Cardiac fibroblast (primary cell): ENCODE measurements around the gene NCAPG.
"Not testable (repeated sequence)": the region's sequence is repeated elsewhere in the genome, so short reads cannot be mapped to it uniquely, and the experiment has no call there.

ENCODE experiments used
- DNase-seq, 2 donors: peaks; one replicate each; pipeline versions ENCODE4 v3.0.0 to v3.0.0-alpha.2; 2010; ENCODE audit warnings: low read depth in 2 of 2
- H3K4me3 ChIP-seq, 2 donors: replicated peaks in 1 of 2; 1 replicate in 1 of 2; 2 replicates in 1 of 2; pipeline ENCODE4 v1.5.1; 2011; ENCODE audit warnings: low read depth in 2 of 2, low read length in 2 of 2, mild to moderate bottlenecking in 2 of 2, moderate library complexity in 1 of 2
- TF ChIP-seq, protein P1 (sequence below): IDR thresholded peaks from one replicate; pipeline ENCODE4 v1.5.1; 2011; ENCODE audit warnings: low read depth, mild to moderate bottlenecking, low read length, inconsistent platforms

The NCAPG gene

DNA sequence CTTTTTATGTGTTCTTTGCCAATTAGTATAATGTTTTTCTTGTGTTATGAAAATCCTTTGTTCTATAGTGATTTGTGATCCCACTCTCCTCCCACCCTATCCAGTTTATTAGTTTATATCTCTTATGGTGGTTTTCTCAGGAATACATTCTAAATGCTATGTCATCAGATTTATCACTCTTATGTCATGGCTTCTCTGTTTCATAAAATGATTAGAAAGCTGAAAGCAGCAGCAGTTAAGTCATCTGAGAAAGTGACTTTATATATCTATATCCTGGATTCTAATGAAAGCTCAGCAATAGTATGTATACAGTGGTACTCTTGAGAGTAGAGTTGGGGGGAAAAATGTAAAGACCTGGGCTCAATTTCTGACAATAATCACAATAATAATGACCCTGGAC is 41.2 kb downstream of the NCAPG start:
- no peak overlapping the region for H3K4me3 ChIP-seq
- no peak for DNase-seq
- TF ChIP-seq, protein P1, sequence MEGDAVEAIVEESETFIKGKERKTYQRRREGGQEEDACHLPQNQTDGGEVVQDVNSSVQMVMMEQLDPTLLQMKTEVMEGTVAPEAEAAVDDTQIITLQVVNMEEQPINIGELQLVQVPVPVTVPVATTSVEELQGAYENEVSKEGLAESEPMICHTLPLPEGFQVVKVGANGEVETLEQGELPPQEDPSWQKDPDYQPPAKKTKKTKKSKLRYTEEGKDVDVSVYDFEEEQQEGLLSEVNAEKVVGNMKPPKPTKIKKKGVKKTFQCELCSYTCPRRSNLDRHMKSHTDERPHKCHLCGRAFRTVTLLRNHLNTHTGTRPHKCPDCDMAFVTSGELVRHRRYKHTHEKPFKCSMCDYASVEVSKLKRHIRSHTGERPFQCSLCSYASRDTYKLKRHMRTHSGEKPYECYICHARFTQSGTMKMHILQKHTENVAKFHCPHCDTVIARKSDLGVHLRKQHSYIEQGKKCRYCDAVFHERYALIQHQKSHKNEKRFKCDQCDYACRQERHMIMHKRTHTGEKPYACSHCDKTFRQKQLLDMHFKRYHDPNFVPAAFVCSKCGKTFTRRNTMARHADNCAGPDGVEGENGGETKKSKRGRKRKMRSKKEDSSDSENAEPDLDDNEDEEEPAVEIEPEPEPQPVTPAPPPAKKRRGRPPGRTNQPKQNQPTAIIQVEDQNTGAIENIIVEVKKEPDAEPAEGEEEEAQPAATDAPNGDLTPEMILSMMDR = no peak

DNA sequence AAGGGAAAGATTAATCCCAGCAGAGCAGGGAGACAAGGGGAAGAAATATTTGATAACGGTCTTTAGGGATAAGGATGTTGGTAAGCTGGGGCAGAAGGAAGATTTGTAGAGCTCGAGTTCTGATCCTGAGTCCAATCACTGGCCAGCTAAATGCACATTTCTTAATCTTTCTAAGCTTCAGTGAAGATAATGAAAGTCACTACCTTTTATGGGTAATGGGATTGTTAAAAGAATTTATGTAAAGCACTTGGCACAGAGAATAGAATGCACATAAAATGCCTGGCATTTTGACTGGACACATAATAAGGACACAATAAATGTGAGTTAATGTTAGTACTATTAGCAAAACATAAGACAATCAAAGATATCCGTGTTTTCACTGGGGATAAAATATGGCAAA is 43.3 kb downstream of the NCAPG start:
- no peak overlapping the region for H3K4me3 ChIP-seq
- no peak for DNase-seq
- TF ChIP-seq, protein P1 = no peak

DNA sequence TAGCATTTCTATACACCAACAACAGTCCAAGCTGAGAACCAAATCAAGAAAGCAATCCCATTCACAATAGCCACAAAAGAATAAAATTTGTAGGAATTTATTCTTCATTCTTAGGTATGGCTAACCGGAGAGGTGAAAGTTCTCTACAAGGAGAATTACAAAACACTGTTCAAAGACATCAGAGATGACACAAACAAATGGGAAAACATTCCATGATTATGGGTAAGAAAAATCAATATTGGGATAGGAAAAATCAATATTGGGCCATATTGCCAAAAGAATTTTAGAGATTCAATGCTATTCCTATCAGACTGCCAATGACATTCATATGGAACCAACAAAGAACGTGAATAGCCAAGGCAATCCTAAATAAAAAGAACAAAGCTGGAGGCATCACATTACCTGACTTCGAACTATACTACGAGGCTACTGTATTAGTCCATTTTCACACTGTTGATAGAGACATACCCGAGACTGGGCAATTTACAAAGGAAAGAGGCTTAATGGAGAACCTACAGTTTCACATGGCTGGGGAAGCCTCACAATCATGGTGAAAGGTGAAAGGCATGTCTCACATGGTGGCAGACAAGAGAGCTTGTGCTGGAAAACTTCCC is 49.1 kb downstream of the NCAPG start:
- H3K4me3 ChIP-seq = no peak overlapping the region
- DNase-seq = no peak
- TF ChIP-seq, protein P1 = no peak

DNA sequence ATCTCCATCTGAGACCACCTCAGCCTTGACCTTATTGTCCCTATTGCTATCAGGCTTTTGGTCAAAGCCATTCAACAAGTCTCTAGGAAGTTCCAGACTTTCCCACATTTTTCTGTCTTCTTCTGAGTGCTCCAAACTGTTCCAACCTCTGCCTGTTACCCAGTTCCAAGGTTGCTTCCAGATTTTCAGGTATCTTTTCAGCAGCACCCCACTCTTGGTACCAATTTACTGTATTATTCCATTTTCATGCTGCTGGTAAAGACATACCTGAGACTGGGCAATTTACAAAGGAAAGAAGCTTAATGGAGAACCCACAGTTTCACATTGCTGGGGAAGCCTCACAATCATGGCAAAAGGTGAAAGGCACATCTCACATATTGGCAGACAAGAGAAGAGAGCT is 51.1 kb downstream of the NCAPG start:
- not testable (repeated sequence) for H3K4me3 ChIP-seq, DNase-seq

DNA sequence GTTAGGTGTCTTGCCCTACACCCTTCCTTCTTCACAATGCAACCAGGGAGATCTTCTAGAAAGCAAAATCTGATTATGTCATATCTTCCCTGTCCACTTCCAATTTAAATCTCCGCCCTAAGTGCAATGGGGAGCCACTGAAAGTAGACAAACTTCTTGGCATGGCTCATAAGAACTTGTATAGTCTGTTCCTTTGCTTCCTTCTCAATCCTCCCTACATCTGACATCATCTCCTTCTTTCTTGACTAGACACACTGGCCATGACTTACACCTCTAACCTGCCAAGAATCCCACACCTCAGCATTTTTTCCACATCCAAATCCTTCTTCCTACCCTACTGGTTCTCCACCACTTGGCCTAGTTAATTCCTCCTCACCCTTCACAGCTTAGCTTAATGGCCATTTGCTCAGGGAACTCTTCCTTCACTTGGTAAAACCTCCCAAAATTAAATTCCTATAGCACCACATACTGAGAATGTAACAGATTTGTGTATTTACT is 55.1 kb downstream of the NCAPG start:
- TF ChIP-seq, protein P1 = no peak
- DNase-seq = no peak

DNA sequence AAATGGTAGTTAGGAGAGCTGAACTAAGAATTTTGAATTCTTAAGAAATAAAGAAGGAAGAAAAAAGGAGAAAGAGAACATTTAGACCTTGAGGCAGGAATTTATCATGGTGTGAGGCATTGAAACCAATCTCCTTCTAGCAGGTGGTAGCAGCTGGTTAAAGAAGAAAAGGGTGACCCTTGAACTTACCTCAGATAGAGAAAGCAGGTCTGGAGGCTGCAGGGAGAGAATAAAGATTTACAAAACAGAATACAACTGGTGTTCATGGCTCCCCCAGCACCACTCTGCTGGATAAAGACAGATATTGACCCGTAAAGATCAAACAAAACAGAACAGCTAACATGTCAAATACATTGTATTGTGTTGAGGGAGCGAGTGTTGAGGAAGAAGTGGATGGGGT is 56.0 kb downstream of the NCAPG start:
- no peak overlapping the region for H3K4me3 ChIP-seq
- TF ChIP-seq, protein P1 = no peak
- no peak for DNase-seq

More for the DNA sequence above, 55.1 kb downstream of the NCAPG start:
- no peak overlapping the region for H3K4me3 ChIP-seq

DNA sequence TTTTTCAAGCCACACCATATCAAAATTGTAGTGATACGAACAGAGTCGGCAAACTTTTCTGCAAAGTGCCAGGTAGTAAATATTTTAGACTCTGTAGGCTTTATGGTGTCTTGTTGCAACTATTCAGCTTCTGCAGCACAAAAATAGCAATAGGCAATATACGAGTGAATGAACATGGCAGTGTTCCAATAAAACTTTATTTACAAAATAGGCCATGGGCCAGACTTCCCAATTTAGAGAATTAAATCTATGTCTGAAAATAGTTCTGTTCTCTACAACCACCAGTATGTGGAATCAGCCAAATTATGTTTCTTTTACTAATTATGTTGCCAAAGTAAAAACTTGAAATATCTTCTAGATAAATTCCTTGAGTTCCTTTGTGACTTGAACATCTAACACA is 56.5 kb downstream of the NCAPG start:
- DNase-seq = no peak
- TF ChIP-seq, protein P1 = no peak
- no peak overlapping the region for H3K4me3 ChIP-seq
